SK-N-SH (cell line): ENCODE data around the gene SMIM8. TPM values are rescaled to one million over a fixed set of nuclear protein-coding genes. Genes with fewer than 3 reads are reported as not detected.

Source experiments
- CTCF ChIA-PET: fragments of 300-600, 350-600 bp; formaldehyde crosslinking; extraction: SDS; loops from one replicate; lab custom pipeline; 2021; lab: Yijun Ruan, JAX
- POLR2A ChIA-PET: fragments of 350-600 bp; sonication (Branson Sonifier 250); formaldehyde crosslinking; extraction: SDS; loops from one replicate; lab custom pipeline; 2020; ENCODE audit warnings: antibody characterized with exemption, inconsistent platforms; lab: Yijun Ruan, JAX
- DNase-seq: peaks from one replicate; pipeline ENCODE4 v3.0.0; 2012
- H2AFZ ChIP-seq: fragments of 200-600 bp; sonication (generic); 2 replicates; pipeline ENCODE4 v1.8.1; 2016; ENCODE audit warnings: antibody characterized with exemption, mild to moderate bottlenecking, low read depth
- H3F3A ChIP-seq: fragments of 200-600 bp; sonication (generic); replicated peaks from 2 replicates; pipeline ENCODE3; 2016; ENCODE audit warnings: antibody characterized with exemption, mild to moderate bottlenecking; ENCODE audit not compliant: insufficient read depth
- H3K27ac ChIP-seq, 2 experiments: fragments of 200-500 bp in 1 of 2; fragments of 200-600 bp in 1 of 2; sonication (Bioruptor generic) in 1 of 2; sonication (generic), shearing (Covaris generic) in 1 of 2; 2 replicates each; pipeline versions ENCODE4 v1.5.1 to v1.6.1; 2014 to 2016; ENCODE audit warnings: low read depth in 2 of 2, inconsistent platforms in 1 of 2, low read length in 1 of 2, mild to moderate bottlenecking in 1 of 2, mixed read lengths in 1 of 2
- H3K27me3 ChIP-seq: fragments of 200-600 bp; sonication (generic), shearing (Covaris generic); 2 replicates; pipeline ENCODE4 v1.6.1; 2016; ENCODE audit warnings: mixed run types; ENCODE audit not compliant: insufficient read depth
- H3K36me3 ChIP-seq, 2 experiments: fragments of 200-500 bp in 1 of 2; fragments of 200-600 bp in 1 of 2; sonication (Bioruptor generic) in 1 of 2; sonication (generic) in 1 of 2; replicated peaks in 1 of 2; 2 replicates each; pipeline versions ENCODE3 to v1.5.1; 2014 to 2016; ENCODE audit warnings: low read length in 1 of 2, mild to moderate bottlenecking in 1 of 2; ENCODE audit not compliant: insufficient read depth in 2 of 2, control insufficient read depth in 1 of 2
- H3K4me1 ChIP-seq, 2 experiments: fragments of 200-500 bp in 1 of 2; fragments of 200-600 bp in 1 of 2; sonication (Bioruptor generic) in 1 of 2; sonication (generic), shearing (Covaris generic) in 1 of 2; 2 replicates each; pipeline versions ENCODE4 v1.5.1 to v1.6.1; 2014 to 2016; ENCODE audit warnings: low read depth in 1 of 2, low read length in 1 of 2, mixed run types in 1 of 2; ENCODE audit not compliant: insufficient read depth in 2 of 2, control insufficient read depth in 1 of 2
- H3K4me2 ChIP-seq: fragments of 200-600 bp; sonication (generic), shearing (Covaris generic); 2 replicates; pipeline ENCODE4 v1.6.1; 2017; ENCODE audit warnings: mixed run types
- H3K4me3 ChIP-seq, 2 experiments: fragments of 200-500 bp in 1 of 2; fragments of 200-600 bp in 1 of 2; sonication (Bioruptor generic) in 1 of 2; sonication (generic), shearing (Covaris generic) in 1 of 2; 2 replicates each; pipeline versions ENCODE4 v1.5.1 to v1.8.1; 2014 to 2016; ENCODE audit warnings: low read depth in 2 of 2, inconsistent platforms in 1 of 2, low read length in 1 of 2, mild to moderate bottlenecking in 1 of 2, mixed read lengths in 1 of 2, moderate library complexity in 1 of 2
- H3K79me2 ChIP-seq: fragments of 200-600 bp; sonication (generic); 2 replicates; pipeline ENCODE4 v1.8.1; 2017; ENCODE audit warnings: mild to moderate bottlenecking; ENCODE audit not compliant: insufficient read depth
- H3K9ac ChIP-seq: fragments of 200-600 bp; sonication (generic); 2 replicates; pipeline ENCODE4 v1.6.1; 2017; ENCODE audit warnings: mixed run types
- H3K9me2 ChIP-seq: fragments of 200-600 bp; sonication (generic); 2 replicates; pipeline ENCODE4 v1.6.1; 2017; ENCODE audit warnings: mixed run types
- H3K9me3 ChIP-seq: fragments of 200-600 bp; sonication (generic); 2 replicates; pipeline ENCODE4 v1.6.1; 2017; ENCODE audit warnings: mixed run types, mild to moderate bottlenecking, moderate library complexity
- H4K20me1 ChIP-seq: fragments of 200-600 bp; sonication (generic); 2 replicates; pipeline ENCODE4 v1.6.1; 2017; ENCODE audit warnings: mild to moderate bottlenecking, mixed run types; ENCODE audit not compliant: insufficient read depth
- CHD2 ChIP-seq: fragments of 150-350 bp; IDR thresholded peaks from 2 replicates; pipeline ENCODE4 v1.6.1; 2018; ENCODE audit warnings: low read length; ENCODE audit not compliant: partially characterized antibody
- CTCF ChIP-seq: fragments of 200-600 bp; sonication (generic); IDR thresholded peaks from 2 replicates; pipeline ENCODE4 v1.6.1; 2017; ENCODE audit warnings: antibody characterized with exemption, mild to moderate bottlenecking, moderate library complexity
- FOXM1 ChIP-seq: IDR thresholded peaks from 2 replicates; pipeline ENCODE4 v1.4.0; 2012; ENCODE audit warnings: low read depth, mild to moderate bottlenecking
- GABPA ChIP-seq: IDR thresholded peaks from 2 replicates; pipeline ENCODE4 v1.4.0; 2012; ENCODE audit warnings: low read depth, mild to moderate bottlenecking
- MAX ChIP-seq: IDR thresholded peaks from 2 replicates; pipeline ENCODE4 v1.4.0; 2012; ENCODE audit warnings: low read depth
- MEF2A ChIP-seq: IDR thresholded peaks from 2 replicates; pipeline ENCODE4 v1.4.0; 2012; ENCODE audit warnings: low read depth, borderline replicate concordance
- MXI1 ChIP-seq: IDR thresholded peaks from 2 replicates; pipeline ENCODE4 v1.6.1; 2012; ENCODE audit warnings: mild to moderate bottlenecking, low read depth, low read length, improper control_type of control experiment
- REST ChIP-seq: IDR thresholded peaks from 2 replicates; pipeline ENCODE4 v1.6.1; 2012; ENCODE audit warnings: mild to moderate bottlenecking, low read depth, low read length, moderate library complexity
- RXRA ChIP-seq: IDR thresholded peaks from 2 replicates; pipeline ENCODE4 v1.4.0; 2012; ENCODE audit warnings: low read depth, mild to moderate bottlenecking, borderline replicate concordance
- TEAD4 ChIP-seq: IDR thresholded peaks from 2 replicates; pipeline ENCODE4 v1.4.0; 2012; ENCODE audit warnings: mild to moderate bottlenecking, borderline replicate concordance; ENCODE audit not compliant: insufficient read depth
- USF1 ChIP-seq: IDR thresholded peaks from 2 replicates; pipeline ENCODE4 v1.4.0; 2012; ENCODE audit warnings: low read depth, borderline replicate concordance
- WGBS: methylation state at CpG from one replicate; pipeline ENCODE4 v1.1.6; 2017; ENCODE audit warnings: low lambda C conversion rate; 5-methylcytosine and 5-hydroxymethylcytosine counted together
- polyA plus RNA-seq, 3 experiments: library from polyadenylated mRNA; depleted of rRNA; stranded (reverse); fragments of >200 nt; gene quantifications; 2 replicates each; pipeline ENCODE4 v1.2.3, GENCODE V29; 2012

Gene SMIM8
- polyA plus RNA-seq, 1 of the 3 experiments (the other 2 are of a cell fraction) = 1.6 TPM

GRCh38 chr6:87375315-87375714 lies 52.9 kb downstream of the SMIM8 start:
- H3K27ac ChIP-seq = no peak overlapping the region
- CTCF ChIA-PET = no interaction called here
- POLR2A ChIA-PET = no interaction called here
- TF ChIP-seq MXI1 = no peak
- no peak for TF ChIP-seq RXRA
- TF ChIP-seq MEF2A = no peak
- TF ChIP-seq GABPA = no peak
- no peak for TF ChIP-seq FOXM1
- no peak for TF ChIP-seq MAX
- TF ChIP-seq TEAD4 = no peak
- TF ChIP-seq CHD2 = no peak
- no peak for TF ChIP-seq REST
- TF ChIP-seq, all 33 proteins: peak for 0
- Histone ChIP-seq H3F3A (no peaks in the 10 kb centered on the region), H3K9ac (no peak overlapping the region), H3K27me3 (no peaks in the 10 kb centered on the region), H4K20me1 (no peaks in the 10 kb centered on the region), H3K4me1 (no peaks in the 10 kb centered on the region), H2AFZ (no peak overlapping the region), H3K4me3 (no peak overlapping the region), H3K9me2 (no peaks in the 10 kb centered on the region), H3K9me3 (no peaks in the 10 kb centered on the region), H3K4me2 (no peak overlapping the region), H3K36me3 (no peaks in the 10 kb centered on the region), H3K79me2 (no peaks in the 10 kb centered on the region)
- DNase-seq = no peak
- WGBS = 89% methylated on average over 2 of the region's 2 CpGs

- Histone ChIP-seq H3K9me2 (no peaks in the 10 kb centered on the region), H3K79me2 (no peaks in the 10 kb centered on the region), H3K4me1 (no peaks in the 10 kb centered on the region), H4K20me1 (no peaks in the 10 kb centered on the region), H3K4me3 (no peak overlapping the region)
- CTCF ChIA-PET = interaction anchor here (1.0 kb wide), 1 partner anchor 16 kb away, joined by 3 read pairs; no protein-coding TSS in a partner anchor
- TF ChIP-seq RXRA = no peak
- TF ChIP-seq USF1 = no peak
- no peak for TF ChIP-seq CTCF
- TF ChIP-seq, all 33 proteins: peak for 0
- H3K36me3 ChIP-seq = no peaks in the 10 kb centered on the region
- DNase-seq = no peak
- no peaks in the 10 kb centered on the region for H3K27me3 ChIP-seq
- POLR2A ChIA-PET = no interaction called here
- H3K9ac ChIP-seq = no peak overlapping the region
- H3F3A ChIP-seq = no peaks in the 10 kb centered on the region
- H3K9me3 ChIP-seq = no peaks in the 10 kb centered on the region
- WGBS = 85% methylated on average over 2 of the region's 2 CpGs
- no peak overlapping the region for H2AFZ ChIP-seq
- H3K4me2 ChIP-seq = no peak overlapping the region
- H3K27ac ChIP-seq = no peak overlapping the region
Observed at GRCh38 chr6:87376643-87377042, 54.3 kb downstream of the SMIM8 start.
